NCI-H146 treated with DMSO at 0.1 percent for 48 hours (cell line): ENCODE measurements around the gene ST3GAL3.

Experiments used
- DNase-seq: peaks from one replicate; lab custom pipeline; 2025; ENCODE audit not compliant: unreplicated experiment; lab: John Stamatoyannopoulos, UW

ST3GAL3 gene

GRCh38 chr1:43957407-43958040 is 250.2 kb downstream of the ST3GAL3 start:
- DNase-seq: no peak

- DNase-seq: no peak
These were observed 251.3 kb downstream of the ST3GAL3 start for GRCh38 chr1:43958351-43959255.

GRCh38 chr1:43960798-43961197 is 253.5 kb downstream of the ST3GAL3 start:
- no peak for DNase-seq

GRCh38 chr1:43961692-43962091 is 254.4 kb downstream of the ST3GAL3 start:
- DNase-seq: no peak

GRCh38 chr1:43962324-43962723 is 255.0 kb downstream of the ST3GAL3 start:
- no peak for DNase-seq

- no peak for DNase-seq
These were observed 255.7 kb downstream of the ST3GAL3 start for GRCh38 chr1:43963006-43963405.

- no peak for DNase-seq
These were observed 256.6 kb downstream of the ST3GAL3 start for GRCh38 chr1:43963890-43964289.

- no peak for DNase-seq
These were observed 258.0 kb downstream of the ST3GAL3 start for GRCh38 chr1:43965316-43965715.

- no peak for DNase-seq
These were observed 261.1 kb downstream of the ST3GAL3 start for GRCh38 chr1:43968348-43968948.

- no peak for DNase-seq
These were observed 262.0 kb downstream of the ST3GAL3 start for GRCh38 chr1:43969416-43969745.

- DNase-seq: peak; percentile 75
These were observed 262.6 kb downstream of the ST3GAL3 start, which contains the start of gene DPH2 for GRCh38 chr1:43969746-43970466. Gene DPH2 (plus strand): TSS chr1:43970010. CDS start chr1:43970176, 166 bp downstream.

GRCh38 chr1:43970502-43970901 is 263.2 kb downstream of the ST3GAL3 start:
- no peak for DNase-seq

- DNase-seq: no peak
These were observed 263.6 kb downstream of the ST3GAL3 start for GRCh38 chr1:43970911-43971310.

- DNase-seq: no peak
These were observed 264.1 kb downstream of the ST3GAL3 start for GRCh38 chr1:43971336-43971980.

- DNase-seq: no peak
These were observed 266.7 kb downstream of the ST3GAL3 start for GRCh38 chr1:43973981-43974442.

GRCh38 chr1:43974443-43975248 is 267.3 kb downstream of the ST3GAL3 start, which contains the start of gene ATP6V0B:
Gene ATP6V0B (plus strand): TSS chr1:43974960. CDS start chr1:43975041, 81 bp downstream.
- peak; percentile 75 for DNase-seq

- DNase-seq: no peak
These were observed 268.1 kb downstream of the ST3GAL3 start for GRCh38 chr1:43975249-43975961.

GRCh38 chr1:43976045-43976444 is 268.7 kb downstream of the ST3GAL3 start:
- DNase-seq: no peak

- no peak for DNase-seq
These were observed 269.6 kb downstream of the ST3GAL3 start for GRCh38 chr1:43976890-43977289.
